Measurements from ENCODE around the gene CDK5R2. TPM values are rescaled to one million over a fixed set of nuclear protein-coding genes. Genes with fewer than 3 reads are reported as not detected.
A peak's percentile ranks its signal among the peaks of the same experiment; 100 is the strongest.

The CDK5R2 gene
- total RNA-seq, 1 experiment from 2014 or later: 0.44 TPM

- RAD21 ChIA-PET (ENCODE audit: low non-redundant PET in 1 of 2, low total read pairs in 2 of 2, uncharacterized antibody in 2 of 2, unreplicated experiment in 2 of 2): no interaction called here
- no peak for ATAC-seq
Measured at GRCh38 chr2:218981390-218981880, 22.0 kb downstream of the CDK5R2 start.

More at GRCh38 chr2:218981390-218981880, 22.0 kb downstream of the CDK5R2 start:
- no peak overlapping the region for H3K27ac ChIP-seq (ENCODE audit: low read depth, low read length)
- no peak overlapping the region for H3K4me3 ChIP-seq (replicated peaks in 1 of 2; ENCODE audit: low read depth in 1 of 2, low read length in 2 of 2)
- H3K9me2 ChIP-seq (ENCODE audit: insufficient read depth): no peaks in the 10 kb centered on the region
- no peaks in the 10 kb centered on the region for H4K20me1 ChIP-seq (ENCODE audit: insufficient read depth)
- no peak overlapping the region for H2AFZ ChIP-seq (ENCODE audit: low read depth, low read length, poor library complexity, severe bottlenecking)
- 0 out of 2 replicates have a peak, but pooled peaks cover 3% of the 10 kb centered on the region for H3K27me3 ChIP-seq (ENCODE audit: insufficient read depth, low read length)
- ChIA-PET CTCF (interaction anchor here (2.3 kb wide), 2 partner anchors 21 to 173 kb away, joined by 36 to 42 read pairs; no protein-coding TSS in a partner anchor), POLR2A (no interaction called here)
- H3K4me1 ChIP-seq (ENCODE audit: control insufficient read depth in 1 of 2, insufficient read depth in 2 of 2, low read length in 2 of 2): peaks cover 0 to 10% of the 10 kb centered on the region in 2 experiments; a peak in 1 of 4 replicates
- TF ChIP-seq EGR1 (IDR thresholded peaks at IDR 0.05; ENCODE audit: low read depth) (no peak), CEBPB (IDR thresholded peaks at IDR 0.05; ENCODE audit: low read depth) (no peak), CTCF (IDR thresholded peaks at IDR 0.05 in 2 of 3, conservative IDR thresholded peaks at IDR 0.05 in 1 of 3; ENCODE audit: borderline replicate concordance in 1 of 3, insufficient read depth in 1 of 3, low read depth in 2 of 3, low read length in 2 of 3) (0 out of 6 replicates have a peak, but pooled peaks of 1 of the 3 experiments have one; percentile 19), POLR2AphosphoS5 (IDR thresholded peaks at IDR 0.05; ENCODE audit: low read depth, low read length) (no peak)
- BruUV-seq (replicated peaks): no TSS peak
- no peaks in the 10 kb centered on the region for H3K79me2 ChIP-seq (ENCODE audit: insufficient read depth, low read length)
- no peaks in the 10 kb centered on the region for H3K36me3 ChIP-seq (ENCODE audit: control insufficient read depth in 1 of 2, insufficient read depth in 2 of 2, low read length in 2 of 2)
- DNase-seq (ENCODE audit: low read depth, low spot score): no peak
- intact Hi-C loops (cut with micrococcal nuclease): loop anchor here (2.0 kb wide), 1 partner anchor 105 kb away; no protein-coding TSS in a partner anchor
- no peak overlapping the region for H3K4me2 ChIP-seq (ENCODE audit: low read length)
- H3K9me3 ChIP-seq (ENCODE audit: control insufficient read depth in 1 of 2, insufficient read depth in 1 of 2, low read depth in 1 of 2, low read length in 2 of 2): no peaks in the 10 kb centered on the region
- no peak overlapping the region for H3K9ac ChIP-seq (ENCODE audit: low read length)

Measured in HCT116 (cell line).